Fibroblast of skin of scalp (primary cell): Measurements from ENCODE around the gene DNAJB2.
"Not testable (repeated sequence)": the region's sequence is repeated elsewhere in the genome, so short reads cannot be mapped to it uniquely, and the experiment has no call there.

ENCODE experiments used
- DNase-seq: peaks from one replicate; pipeline ENCODE4 v3.0.0-alpha.2; 2013

The DNAJB2 gene

DNA sequence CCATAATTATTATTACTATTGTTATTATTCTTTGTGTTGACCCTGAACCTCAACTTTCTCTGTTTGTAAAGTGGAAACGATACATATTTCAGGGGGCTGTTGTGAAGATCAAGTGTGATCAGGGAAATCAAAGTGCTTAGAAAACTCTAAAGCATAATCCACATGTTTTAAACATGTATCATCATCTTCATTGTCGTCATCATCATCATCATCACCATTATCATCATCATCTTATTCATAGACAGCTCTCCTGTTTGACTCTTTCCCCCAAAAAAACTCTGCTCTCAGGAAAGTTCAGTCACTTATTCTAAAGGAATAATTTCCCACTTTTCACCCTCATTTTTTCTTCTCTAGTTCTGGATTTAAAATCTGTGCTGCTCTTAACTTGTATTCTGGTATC lies 25.1 kb downstream of the DNAJB2 start:
- no peak for DNase-seq

DNA sequence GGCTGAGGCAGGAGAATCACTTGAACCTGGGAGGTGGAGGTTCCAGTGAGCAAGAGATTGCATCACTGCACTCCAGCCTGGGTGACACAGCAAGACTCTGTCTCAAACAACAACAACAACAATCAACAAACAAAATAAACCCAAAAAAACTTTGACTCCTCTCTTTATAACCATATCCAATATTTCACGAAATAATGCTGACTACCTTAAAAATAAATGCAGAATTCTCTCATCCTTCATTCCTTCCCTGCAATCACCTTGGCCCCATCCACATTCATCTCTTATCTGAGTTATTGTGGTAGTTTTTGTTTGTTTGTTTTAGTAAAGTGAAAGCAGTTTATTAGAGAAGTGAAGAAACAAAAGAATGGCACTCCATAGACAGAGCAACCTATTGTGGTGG lies 26.9 kb downstream of the DNAJB2 start:
- no peak for DNase-seq

DNA sequence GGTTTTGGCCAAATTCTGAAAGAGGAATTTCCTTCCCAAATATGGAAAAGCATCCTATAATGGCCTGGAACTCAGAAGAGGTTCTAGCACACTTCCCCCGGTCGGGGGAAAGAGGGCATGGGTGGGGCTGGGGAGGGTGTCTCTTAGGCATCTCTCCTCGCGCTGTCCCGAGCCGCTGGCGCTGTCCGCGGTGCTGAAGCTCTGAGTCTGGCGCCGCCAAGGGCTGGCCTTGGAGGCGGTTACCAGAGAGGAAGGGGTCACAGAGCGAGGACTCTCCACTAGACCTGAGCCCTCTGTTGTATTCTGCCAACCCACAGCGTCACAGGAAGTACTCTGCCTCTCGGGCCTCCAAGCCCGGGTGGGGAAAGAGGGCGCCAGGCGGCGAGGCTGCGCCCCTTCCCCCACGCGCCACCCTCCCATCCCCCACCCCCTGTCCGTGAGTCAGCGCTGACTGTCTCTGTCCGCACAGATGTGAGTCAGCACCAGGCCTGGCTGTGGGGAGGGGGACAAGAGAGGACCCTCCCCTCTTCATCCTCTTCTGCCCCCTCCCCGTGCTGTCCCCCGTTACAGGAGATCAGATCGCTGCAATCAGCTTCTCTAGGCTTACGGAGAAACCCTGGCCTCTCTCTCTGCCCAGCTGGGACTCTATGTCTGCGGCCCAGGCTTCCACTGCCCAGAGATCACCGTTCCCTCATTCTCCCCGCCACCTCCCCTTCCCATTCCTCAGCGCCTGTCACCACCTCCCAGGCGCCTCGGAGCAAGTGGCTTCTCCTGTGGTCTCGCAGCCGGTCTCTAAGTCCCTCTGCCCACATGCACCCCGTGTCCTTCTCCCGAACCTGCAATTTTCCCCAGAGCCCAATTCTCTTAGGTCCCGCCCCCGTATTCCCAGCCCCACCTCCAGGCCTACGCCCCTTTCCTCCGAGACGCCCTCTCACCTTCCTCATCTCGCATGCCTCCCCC lies 29.3 kb downstream of the DNAJB2 start:
- DNase-seq, result peak; percentile 84

DNA sequence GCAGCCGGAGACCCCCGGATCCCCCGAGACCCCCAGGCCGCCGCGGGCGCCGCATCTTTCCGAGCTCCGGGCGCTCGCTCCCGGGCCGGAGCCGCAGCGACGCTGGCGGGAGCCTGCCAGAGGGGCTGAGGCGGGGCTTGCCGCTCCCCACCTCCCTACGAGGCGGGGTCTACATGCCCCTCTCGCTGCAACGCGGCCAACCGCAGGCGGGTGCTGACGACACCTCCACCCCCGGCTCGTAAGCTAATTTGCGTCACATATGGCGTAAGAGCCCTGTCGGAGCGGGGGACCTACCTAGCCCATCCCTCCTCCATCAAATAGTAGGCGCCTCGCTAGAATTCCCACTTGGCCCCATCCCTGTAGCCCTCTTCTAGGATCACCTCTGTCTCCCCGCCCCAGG lies 30.1 kb downstream of the DNAJB2 start, which contains the start of gene PTPRN:
Gene PTPRN (minus strand): TSS at position 124 of the 400 bp plus-strand sequence. CDS start 69 bp downstream, at position 55.
- DNase-seq, result peak; percentile 68

DNA sequence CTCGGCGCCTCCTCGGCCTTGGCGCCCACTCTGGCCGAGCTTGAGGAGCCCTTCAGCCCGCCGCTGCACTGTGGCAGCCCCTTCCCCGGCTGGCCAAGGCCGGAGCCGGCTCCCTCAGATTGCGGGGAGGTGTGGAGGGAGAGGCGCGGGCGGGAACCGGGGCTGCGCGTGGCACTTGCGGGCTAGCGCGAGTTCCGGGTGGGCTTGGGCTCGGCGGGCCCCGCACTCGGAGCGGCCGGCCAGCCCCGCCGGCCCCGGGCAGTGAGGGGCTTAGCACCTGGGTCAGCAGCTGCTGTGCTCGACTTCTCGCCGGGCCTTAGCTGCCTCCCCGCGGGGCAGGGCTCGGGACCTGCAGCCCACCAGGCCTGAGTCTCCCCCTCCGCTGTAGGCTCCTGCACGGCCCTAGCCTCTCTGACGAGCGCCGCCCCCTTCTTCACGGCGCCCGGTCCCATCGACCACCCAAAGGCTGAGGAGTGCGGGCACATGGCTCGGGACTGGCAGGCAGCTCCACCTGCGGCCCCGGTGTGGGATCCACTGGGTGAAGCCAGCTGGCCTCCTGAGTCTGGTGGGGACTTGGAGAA lies 33.6 kb downstream of the DNAJB2 start:
- not testable (repeated sequence) for DNase-seq

DNA sequence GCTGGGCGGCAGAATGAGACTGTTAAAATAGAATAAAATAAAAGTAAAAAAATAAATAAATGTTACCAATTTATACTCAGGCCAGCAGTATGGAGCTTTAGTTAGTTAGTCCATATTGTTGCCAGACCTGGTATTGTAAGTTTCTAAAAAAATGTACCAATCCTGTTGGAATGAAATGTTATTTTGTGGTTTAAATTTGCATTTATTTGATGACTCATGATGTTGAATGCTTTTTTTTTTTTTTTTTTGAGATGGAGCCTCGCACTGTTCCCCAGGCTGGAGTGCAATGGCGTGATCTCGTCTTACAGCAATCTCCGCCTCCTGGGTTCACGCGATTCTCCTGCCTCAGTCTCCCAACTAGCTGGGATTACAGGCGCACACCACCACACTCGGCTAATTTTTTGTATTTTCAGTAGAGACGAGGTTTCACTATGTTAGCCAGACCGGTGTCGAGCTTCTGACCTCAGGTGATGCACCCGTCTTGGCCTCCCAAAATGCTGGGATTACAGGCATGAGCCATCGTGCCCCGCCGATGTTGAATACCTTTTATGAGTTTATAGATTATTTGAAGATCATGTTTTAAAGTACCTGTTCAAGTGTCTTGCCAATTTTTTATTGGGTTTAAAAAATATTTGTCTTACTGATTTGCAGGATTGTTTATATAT lies 35.8 kb downstream of the DNAJB2 start:
- DNase-seq, result peak; percentile 38

DNA sequence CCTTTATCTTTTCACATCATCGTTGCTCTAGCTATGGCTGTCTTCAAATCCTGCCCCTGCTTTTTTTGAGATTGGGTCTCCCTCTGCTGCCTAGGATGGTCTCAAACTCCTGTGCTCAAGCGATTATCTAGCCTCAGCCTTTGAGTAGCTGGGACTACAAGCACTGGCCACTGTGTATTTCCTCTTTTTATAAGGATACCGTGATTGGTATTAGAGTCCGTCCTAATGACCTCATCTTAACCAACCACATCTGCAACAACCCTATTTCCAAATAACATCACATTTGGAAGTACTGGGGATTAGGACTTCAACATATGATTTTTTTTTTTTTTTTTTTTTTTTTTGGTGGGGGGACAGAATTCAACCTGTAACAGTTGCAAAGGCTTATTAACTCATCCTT lies 44.3 kb downstream of the DNAJB2 start:
- no peak for DNase-seq

DNA sequence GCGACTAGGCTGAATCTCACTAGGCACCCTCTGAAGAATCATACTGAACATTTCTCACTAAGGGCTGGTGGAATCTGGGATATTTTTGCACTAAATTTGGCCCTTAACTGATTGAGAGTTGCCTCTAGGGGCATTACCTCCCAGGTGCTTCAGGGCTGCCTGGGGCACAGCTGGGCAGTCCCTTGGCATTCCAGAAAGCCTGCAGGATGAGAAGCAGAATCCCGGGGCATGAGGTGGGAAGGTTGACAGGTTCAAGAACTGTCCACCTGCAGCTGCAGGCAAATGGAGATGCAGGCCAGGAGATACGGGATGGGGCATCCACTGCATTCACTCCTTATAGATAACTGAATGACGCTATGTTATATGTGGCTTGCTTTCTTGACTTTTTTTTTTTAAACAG lies 46.0 kb downstream of the DNAJB2 start:
- DNase-seq, result no peak

DNA sequence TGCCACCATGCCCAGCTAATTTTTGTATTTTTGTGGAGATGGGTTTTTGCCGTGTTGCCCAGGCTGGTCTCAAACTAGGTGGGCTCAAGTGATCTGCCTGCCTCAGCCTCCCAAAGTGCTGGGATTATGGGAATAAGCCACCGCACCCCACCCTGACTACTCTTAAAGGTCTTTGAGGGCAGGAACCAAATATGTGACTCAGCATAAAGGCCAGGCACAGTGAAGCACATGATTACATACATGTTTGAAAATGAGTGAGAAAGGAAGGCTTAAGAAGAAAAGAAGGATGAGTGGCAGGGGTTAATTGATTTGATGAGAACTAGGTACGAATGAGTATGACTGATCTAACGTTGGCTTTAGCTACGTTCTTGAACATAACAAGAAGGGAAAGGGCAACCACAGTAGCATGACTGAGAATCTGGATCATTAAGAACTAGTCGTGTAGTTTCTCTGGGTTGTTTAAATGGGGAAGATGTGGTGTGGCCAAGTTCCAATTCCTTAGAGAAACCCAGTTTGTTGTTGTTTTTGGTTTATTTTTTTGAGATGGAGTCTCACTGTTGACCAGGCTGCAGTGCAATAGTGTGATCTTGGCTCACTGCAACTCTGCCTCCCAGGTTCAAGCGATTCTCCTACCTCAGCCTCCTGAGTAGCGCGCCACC lies 46.6 kb downstream of the DNAJB2 start:
- no peak for DNase-seq

DNA sequence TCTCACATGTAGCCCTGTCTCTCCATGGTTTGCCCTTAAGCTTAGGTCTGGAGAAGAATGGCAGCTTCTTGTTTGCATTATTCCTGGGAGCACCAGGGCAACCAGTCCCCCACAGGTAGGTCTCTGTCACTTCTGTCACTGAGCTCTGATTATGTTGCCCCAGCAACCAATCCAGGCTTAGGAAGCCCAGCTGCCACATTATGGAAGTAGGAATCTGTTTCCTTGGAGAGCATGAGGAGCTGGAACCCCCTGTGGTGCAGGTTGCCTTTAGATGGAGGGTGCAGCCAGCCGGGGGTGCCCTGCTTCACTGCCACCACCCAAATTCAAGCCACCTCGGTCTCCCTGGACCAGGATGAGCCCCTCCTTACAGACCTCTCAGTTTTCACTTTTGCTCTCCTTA lies 48.6 kb downstream of the DNAJB2 start:
- DNase-seq, result no peak

DNA sequence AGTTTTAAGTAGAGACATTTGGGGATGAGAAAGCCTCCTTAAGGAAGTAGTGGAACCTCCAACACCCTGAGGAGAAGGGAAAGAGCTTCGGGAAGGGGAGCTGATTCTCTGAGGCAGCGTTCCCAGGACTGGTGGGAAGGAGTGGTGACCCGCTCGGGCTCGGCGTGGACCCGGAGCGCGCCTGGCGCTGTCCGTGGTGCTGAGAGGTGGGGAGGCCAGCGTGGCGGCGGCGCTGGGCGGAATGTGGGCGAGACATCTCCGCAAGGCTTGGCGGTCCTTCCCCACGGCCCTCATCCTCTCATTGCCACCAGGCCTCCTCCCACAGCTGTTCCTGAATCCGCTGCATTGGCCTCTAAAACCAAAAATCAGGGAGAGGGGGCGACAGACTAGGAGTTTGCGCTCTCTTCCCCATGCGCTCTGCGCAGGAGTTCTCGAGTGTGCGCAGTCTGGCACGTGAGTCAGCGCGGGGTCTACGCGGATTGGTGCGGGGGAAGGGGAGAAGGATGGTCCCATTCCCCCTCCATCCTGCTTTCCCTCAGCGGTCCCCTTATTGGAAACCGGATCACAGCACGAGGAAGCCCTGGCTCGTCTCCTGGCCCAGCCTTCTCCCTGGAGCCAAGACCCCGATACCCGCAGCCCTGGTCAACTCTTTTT lies 52.5 kb downstream of the DNAJB2 start:
- DNase-seq, result peak; percentile 44

DNA sequence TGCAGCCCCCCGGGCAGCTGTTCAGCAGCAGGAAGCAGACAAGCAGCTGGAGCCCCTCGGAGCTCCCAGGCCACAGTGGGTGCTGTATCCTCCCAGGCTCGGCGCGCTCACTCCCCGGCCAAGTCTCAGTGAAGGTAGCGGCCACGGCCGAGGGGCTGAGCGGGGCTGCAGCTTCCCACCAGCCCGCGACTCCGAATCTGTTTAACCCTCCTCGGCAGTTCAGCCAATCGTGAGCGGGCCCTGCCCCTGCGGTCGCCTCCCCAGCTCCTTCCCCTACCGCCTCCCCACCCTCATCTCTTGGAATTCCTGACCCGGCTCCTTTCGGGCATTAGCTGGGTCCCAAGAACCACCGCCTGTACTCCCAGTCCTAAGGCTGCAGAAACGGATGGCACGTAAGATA lies 53.4 kb downstream of the DNAJB2 start, which contains the start of gene RESP18:
Gene RESP18 (minus strand): TSS at position 203 of the 400 bp plus-strand sequence.
- DNase-seq, result no peak

DNA sequence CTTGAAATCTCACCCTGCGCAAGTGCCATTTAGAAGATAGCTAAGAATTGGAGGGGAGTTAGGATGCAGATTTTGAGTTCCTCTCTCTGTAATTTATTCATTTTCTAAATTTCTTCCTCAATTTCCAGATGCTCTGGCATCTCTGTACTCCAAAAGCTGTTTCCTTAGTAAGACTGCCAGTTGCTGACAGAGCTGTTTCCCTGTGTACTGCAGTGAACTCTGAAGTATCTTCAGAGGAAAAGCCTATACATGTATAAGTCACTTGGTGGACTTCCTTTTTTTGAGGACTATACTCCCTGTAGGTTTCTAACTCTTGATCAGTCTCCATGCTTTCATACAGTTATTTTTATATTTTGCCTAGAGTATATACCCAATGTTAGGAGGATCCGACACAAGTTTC lies 54.9 kb downstream of the DNAJB2 start:
- DNase-seq, result no peak

DNA sequence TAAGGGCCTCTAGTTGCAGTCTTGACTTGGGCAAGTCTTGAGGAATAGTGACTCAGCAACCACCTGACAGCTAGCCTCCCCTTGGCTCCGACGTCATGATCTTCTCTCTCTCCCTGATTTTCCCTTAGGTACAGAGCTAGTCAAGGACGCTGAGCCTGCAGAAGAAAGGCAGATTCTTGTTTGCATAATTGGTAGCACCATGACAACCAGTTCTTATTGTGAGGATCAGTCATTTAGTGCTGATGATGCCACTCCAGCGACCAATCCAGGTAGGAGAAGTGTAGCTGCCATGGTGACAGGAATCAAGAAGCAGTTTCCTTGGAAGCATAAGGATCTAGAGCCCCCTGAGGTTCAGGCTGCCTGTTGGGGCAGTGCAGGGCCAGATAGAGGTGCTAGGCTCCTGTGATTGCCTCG lies 56.2 kb downstream of the DNAJB2 start:
- DNase-seq, result no peak
